NOMO-1 treated with DMSO at 0.1 percent for 48 hours (cell line): Measurements from ENCODE around the gene ADARB2.
A peak's percentile ranks its signal among the peaks of the same experiment; 100 is the strongest.

Experiments used
- DNase-seq: peaks from one replicate; lab custom pipeline; 2025; ENCODE audit not compliant: unreplicated experiment; lab: John Stamatoyannopoulos, UW

ADARB2 gene

DNA sequence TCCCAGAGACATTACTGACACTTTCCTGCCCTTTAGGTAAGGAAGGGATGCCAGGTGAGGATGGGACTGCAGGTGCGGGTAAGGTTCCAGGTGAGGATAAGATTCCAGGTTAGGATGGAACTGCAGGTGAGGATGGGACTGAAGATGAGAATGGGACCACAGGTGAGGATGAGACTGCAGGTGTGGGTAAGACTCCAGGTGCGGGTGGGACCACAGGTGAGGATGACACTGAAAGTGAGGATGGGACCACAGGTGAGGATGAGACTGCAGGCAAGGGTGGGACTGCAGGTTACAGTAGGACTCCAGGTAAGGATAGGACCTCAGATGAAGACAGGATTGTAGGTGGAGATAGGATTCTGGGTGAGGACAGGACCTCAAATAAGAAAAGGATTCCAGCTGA lies 358.9 kb downstream of the ADARB2 start:
- no peak for DNase-seq

DNA sequence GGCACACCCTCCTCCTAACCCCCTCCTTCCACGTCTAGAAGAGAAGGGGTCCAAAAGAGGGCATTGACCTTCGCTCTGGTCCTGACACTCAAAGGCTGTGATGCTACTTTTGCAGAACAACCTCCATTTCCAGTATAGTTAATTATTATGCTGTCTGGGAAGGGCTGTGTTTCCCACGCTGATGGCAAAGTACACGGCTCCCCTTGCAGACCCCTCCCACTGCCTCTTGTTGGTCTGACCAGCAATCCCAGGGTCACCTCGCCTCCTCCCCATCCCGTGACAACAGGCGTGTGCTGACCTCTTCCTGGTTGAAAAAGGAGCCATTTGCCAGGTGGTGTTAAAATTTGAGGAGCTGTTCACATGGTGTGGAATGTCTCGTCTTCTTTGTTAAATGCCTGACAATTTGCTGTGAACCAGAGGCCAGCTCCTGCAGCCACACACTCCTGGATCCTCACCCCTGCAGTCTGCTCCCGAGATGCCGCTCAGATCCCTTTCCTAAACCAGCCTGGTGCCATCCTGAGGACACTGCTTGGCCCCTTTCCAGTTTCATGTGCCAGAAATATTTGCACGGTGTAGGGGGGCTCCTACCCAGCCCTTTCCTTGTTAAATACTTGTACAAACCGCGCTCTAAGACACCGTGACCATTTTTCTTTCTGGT lies 359.5 kb downstream of the ADARB2 start:
- DNase-seq: no peak

DNA sequence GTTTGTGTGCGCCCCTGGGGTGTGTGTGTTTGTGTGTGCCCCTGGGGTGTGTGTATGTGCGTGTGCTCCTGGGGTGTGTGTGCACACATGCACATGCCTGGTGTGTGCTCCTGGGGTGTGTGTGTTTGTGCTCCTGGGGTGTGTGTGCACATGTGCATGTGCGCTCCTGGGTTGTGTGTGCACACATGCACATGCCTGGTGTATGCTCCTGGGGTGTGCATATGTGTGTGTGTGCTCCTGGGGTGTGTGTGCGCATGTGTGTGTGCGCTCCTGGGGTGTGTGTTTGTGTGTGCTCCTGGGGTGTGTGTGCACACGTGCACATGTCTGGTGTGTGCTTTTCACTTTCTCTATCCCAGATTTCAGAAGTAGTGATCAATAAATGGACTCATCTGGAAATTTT lies 360.1 kb downstream of the ADARB2 start:
- no peak for DNase-seq

DNA sequence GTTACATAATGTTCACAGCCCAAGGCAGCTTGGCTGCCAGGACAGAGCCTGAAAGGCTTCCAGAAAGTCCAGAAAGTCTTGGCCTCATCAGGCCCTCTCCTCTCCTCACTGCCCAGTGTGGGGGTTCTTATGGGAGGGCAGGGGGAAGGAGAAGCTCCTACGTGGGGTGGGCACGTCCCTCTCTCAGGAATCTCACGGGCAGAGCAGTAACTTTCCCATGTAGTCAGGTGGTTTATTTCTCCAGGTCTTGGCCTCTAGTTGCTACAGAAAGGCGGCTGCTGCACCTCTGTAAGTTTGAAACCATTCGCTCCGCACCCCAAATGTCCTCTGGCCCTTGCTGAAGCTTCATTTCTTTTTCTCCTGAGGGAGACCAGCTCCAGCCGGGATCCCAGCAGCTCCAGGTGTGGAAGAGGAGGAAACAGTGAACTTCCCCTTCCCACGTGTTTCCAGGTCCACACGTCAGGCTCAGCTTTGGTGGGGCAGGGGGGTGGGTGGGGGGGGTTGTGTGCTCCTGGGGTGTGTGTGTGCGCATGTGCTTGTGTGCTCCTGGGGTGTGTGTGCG lies 360.9 kb downstream of the ADARB2 start:
- no peak for DNase-seq

GRCh38 chr10:1375346-1376170 lies 361.8 kb downstream of the ADARB2 start:
- DNase-seq: no peak

DNA sequence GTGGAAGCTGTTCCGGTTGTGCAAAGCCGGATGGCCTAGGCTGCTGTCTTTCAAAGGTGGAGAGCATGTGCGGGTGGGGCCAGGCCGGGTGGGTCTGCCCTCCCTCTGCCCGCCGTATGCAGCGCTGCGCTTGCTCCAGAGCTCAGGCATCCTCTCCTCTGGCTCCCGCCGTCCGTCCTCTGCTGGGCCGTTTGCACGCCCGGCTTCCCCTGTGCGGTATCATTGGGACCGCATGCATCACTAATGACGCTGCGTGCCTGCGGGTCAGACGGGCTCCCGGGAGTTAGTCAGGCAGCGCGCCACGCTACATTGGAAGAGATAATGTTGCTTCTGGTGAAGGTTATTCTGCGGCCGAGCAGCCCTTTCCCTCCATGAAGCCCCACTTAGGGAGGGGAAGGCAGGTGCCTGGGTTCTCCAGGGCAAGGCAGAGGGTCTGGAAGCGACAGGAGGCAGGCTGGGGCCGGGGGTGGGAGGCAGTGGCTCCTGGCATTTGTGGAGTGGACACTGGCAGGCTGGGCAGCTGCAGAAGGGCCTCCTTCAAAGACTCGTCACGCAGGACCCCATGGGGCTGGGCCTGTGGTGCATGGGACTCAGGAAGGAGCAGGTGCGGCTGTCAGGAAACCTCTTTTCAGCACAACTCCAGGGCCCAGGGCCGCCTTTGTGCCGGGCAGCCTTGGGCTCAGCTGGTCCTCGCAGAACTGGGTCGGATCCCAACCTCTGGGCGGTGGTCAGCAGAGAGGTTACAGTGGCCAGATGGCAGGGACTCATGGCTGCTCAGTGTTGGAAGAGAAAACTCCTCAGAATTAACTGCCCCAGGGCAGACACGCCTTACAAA lies 362.6 kb downstream of the ADARB2 start:
- no peak for DNase-seq

DNA sequence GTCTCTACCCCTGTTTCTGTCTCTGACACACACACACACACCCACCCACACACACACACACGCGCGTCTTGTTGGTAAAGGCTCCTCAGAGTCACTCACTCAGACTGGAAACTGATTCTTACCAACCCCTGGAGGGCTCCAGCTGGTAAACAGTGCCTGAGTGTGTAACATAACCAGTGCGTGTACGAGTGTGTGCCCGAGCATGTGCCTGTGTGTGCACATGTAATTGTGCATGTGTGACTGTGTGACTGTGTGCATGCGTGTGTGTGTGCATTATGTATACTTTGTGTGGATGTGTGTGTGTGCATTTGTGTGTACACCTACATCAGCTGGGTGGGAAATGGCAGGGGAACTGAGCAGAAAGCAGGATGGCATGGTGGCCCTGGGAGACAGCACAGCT lies 364.0 kb downstream of the ADARB2 start:
- no peak for DNase-seq

GRCh38 chr10:1372212-1372611 lies 365.1 kb downstream of the ADARB2 start:
- DNase-seq: no peak

- DNase-seq: peak; percentile 10
These were observed 367.0 kb downstream of the ADARB2 start for GRCh38 chr10:1370298-1370697.

GRCh38 chr10:1369665-1370064 lies 367.7 kb downstream of the ADARB2 start:
- DNase-seq: no peak

DNA sequence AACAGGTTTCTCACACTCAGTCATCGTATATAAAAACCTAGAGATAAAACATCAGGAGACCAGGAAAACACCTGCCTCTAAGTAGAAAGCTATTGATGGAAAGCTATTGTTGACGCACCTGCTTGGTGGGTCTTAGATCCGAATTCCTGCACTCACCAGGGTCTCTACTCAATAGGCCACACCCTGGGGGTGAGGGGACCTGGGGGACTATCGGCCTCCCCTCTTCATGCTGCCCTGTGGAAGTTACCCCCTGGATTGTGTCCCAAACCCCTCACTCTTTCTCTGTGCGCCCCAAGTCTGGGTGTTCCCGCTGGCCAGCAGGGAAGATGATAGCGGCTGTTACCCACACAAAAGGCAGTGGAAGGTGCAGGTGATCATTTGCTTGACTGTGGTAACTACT lies 368.1 kb downstream of the ADARB2 start:
- no peak for DNase-seq

- no peak for DNase-seq
These were observed 368.5 kb downstream of the ADARB2 start for GRCh38 chr10:1368842-1369171.

GRCh38 chr10:1367938-1368841 lies 369.1 kb downstream of the ADARB2 start:
- no peak for DNase-seq

- no peak for DNase-seq
These were observed 370.4 kb downstream of the ADARB2 start for GRCh38 chr10:1366811-1367425.

GRCh38 chr10:1366322-1366691 lies 371.0 kb downstream of the ADARB2 start:
- DNase-seq: no peak

GRCh38 chr10:1365540-1366321 lies 371.6 kb downstream of the ADARB2 start:
- DNase-seq: no peak

GRCh38 chr10:1364151-1364910 lies 373.0 kb downstream of the ADARB2 start:
- DNase-seq: no peak

DNA sequence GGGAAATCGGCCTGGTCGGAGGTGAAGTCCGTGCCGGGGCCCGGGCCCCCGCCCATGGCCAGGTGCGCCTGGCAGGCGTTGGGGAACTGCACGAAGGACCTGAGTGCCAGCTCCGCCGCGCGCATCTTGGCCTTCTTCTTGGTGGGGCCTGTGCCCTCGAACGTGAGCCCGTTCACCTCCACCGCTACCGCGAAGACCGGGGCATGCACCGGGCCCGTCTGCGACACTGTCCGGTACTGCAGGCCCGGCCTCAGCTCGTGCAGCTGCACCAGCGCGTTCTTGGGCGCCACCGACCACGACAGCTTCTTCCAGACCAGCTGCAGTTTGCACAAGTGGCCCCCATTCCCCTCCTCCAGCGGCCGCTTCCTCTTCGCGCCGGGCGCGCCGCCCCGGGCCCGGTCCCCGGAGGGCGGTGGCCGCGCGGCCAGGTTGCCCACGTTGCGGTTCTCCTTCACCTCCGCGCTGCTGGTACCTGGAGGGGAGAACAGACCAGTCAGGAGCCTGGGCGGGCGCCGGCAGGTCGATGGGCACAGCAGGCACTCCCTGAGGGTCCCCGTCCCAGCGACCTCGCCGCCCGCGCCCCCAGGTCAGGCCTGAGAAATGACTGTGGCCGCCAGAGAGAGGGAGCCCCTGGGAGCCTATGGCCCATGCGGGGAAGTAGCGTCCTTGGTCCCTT lies 373.7 kb downstream of the ADARB2 start:
- no peak for DNase-seq
